Right hindlimb (tissue), 1 donor: ENCODE data around the gene SPDYE1.
"Not testable (repeated sequence)": the region's sequence is repeated elsewhere in the genome, so short reads cannot be mapped to it uniquely, and the experiment has no call there.

Experiments
- DNase-seq: peaks from one replicate; pipeline ENCODE4 v3.0.0-alpha.2; 2018

The SPDYE1 gene

DNA sequence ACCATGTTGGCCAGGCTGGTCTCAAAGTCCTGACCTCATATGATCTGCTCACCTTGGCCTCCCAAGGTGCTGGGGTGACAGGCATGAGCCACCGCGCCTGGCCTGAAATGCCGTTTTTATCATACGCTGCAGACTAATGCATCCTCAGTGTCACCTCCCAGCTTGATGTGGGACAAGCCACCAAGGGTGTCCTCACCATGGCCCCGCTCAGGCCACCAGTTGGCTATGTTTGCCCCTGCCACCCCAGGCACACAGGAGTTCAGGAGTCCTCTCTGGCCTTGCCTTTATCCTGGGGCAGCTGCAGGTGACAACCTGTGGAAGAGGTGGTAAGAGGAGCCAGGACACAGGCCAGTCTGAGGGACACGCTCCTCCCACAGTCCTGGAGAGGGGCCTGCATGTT, 3.0 kb upstream of the SPDYE1 start:
- not testable (repeated sequence) for DNase-seq

DNA sequence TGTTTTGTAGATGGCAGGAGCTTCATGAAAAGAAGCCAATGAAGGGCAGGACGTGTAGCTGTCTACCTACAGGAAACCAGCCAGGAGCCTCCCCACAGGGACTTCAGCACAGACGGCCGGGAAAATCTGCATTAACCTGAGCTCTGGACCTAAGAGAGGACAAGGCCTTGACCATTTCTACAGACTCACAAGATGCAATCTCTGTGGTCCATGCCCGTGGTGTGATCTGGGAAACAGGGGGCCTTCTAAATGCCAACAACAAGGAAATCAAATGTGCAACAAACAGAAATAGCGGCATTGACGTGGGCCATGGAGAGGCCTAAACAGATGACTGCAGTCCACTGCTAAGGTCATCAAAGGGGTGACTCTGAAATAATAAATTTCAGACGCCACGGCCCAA, 14.4 kb downstream of the SPDYE1 start:
- not testable (repeated sequence) for DNase-seq

DNA sequence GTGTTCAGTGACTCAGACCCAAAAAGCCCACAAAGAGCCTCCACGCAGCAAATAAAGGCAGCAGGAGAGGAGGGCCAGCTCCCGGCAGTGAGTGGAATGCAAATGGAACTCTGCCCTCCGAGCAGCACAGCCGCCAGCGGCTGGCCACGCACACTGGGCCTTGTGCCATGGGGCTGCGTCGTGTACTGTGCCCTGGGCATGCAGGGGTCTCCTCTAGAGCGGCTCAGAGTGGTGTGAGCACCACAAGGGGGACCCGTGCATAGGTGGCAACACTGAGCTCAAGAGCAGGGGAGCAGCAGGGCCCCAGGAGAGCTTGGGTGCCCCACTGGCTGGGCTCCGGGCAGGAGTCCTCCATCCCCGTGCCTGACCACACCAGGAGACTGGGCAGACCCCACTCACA, 17.4 kb downstream of the SPDYE1 start:
- DNase-seq = not testable (repeated sequence)

DNA sequence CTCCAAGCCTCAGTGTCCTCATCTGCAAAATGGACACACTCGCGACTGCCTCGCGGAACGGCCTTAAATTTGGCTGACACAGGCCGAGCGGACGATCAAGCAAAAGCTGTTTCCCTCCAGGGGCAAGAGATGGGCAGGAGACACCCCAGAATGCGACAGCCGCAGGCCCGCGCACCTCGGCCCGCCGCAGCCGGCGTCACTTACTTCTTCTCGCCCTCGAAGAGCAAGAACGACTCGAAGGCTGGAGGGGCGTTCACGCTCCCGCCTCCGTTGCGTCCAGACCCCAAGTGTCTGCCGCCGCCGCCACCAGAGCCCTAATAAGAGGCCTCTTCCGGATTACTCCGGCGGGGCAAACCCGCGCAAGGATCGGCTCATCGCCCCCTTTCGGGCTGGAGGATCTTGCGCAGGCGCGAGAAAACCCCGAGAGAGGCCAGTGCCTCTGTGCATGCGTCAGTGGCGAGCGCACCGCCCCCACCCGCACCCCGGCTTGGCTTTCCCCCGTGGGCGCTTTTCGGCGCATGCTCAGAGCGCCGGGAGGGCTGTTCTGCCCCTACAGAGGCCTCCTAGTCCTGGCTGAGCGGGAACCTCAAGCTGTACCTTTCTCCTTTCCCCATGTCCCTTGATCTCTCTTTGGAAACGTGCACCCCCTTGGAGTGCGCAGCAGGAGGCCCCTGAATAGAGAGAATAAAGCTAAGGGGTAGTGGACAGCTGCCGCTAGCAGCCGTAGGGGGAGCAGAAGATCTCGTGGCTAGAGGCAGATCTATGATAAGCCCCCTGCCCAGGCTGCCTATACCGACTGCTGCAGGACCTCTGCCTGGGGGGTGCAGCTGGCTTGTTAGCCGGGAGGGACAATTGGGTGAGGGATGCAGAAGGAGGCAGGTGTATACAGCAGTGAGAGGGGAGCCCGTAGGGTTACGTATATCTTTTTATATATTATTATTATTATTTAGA, 21.4 kb downstream of the SPDYE1 start:
- DNase-seq = peak; percentile 98

DNA sequence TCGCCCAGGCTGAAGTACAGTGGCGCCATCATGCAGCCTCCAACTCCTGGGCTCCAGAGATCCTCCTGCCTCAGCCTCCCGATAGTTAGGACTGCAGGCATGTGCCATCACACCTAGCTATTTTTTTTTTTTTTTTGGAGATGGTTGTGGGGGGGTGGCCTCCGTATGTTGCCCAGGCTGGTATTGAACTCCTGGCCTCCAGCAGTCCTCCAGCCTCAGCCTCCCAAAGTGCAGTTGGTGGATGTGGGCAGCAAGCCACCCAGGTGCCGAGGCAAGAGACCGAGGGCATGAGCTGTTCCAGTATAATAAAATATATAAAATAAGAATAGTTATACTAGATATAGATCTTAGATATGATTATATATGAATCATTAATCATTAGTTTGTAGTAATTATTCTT, 22.1 kb downstream of the SPDYE1 start:
- not testable (repeated sequence) for DNase-seq

DNA sequence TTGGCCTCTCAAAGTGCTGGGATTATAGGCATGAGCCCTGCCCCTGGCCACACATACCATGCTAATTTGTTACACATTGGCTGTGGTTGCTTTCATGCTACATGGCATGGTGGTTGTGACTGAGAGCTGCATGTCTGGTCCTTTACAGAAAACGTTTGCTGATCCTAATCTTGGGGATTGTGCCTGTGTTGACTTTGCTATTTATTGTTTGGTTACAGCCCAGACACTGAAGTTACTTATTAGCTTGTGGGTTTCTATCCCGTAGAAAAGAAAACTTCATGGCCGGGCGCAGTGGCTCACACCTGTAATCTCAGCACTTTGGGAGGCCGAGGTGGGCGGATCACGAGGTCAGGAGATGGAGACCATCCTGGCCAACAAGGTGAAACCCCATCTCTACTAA, 24.4 kb downstream of the SPDYE1 start:
- DNase-seq = not testable (repeated sequence)

DNA sequence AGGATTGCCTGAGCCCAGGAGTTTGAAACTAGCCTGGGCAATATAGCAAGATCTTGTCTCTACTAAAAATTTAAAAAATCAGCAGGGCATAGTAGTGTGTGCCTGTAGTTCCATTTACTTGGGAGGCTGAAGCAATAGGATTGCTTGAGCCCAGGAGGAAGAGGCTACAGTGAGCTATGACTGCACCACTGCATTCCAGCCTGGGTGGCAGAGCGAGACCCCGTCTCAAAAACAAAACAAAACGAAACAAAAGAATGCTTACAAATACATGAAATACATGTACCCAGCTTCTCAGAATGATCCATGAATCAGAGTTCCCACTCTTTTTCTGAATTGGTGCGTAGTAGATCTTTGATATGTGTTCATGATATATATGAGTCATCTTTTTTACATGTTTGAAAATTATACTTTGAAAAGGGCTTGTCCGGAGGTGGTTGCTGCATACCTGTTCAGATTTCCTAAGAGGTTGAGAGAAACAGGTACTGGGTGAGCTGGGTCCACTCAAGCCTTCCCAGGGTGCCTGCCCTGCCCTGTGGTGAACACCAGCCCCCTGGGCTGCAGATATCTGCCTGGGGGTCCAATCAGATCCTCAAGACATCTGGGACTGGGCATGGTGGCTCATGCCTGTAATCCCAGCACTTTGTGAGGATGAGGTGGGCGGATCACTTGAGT, 25.2 kb downstream of the SPDYE1 start:
- DNase-seq = not testable (repeated sequence)

DNA sequence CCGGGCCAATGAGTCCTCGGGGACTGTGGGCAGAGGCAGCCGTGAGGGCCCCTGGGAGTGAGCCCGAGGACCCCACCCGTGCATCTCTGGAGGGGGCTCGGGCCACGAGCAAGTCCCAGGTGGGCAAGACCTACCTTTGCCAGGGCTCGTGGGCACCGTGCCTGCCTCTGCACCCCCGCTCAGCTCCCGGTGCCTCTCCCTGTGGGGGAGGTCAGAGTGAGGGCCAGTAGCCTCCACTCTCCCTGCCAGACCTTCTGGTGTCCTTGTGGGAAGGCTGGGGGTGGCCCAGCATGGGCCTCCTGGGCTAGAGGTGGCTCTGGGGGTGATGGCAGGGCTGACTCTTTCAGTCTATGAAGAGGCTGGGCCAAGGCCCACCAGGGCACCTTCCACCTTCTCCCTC, 31.7 kb downstream of the SPDYE1 start:
- not testable (repeated sequence) for DNase-seq

DNA sequence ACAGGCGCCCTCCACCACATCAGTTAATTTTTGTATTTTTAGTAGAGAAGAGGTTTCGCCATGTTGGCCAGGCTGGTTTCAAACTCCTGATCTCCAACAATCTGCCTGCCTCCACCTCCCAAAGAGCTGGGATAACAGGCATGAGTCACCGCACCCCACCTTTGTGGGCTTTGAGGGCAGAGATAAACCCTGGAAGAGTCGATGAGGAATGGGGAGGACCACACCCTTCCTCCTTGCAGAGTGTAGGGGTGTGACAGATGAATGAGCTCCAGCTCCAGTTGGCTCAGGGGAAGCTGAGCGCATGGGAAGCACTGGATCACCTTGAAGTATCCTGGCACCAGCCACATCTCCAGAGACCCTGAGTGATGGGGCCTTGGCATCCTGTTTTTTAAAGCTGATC, 32.3 kb downstream of the SPDYE1 start:
- not testable (repeated sequence) for DNase-seq

DNA sequence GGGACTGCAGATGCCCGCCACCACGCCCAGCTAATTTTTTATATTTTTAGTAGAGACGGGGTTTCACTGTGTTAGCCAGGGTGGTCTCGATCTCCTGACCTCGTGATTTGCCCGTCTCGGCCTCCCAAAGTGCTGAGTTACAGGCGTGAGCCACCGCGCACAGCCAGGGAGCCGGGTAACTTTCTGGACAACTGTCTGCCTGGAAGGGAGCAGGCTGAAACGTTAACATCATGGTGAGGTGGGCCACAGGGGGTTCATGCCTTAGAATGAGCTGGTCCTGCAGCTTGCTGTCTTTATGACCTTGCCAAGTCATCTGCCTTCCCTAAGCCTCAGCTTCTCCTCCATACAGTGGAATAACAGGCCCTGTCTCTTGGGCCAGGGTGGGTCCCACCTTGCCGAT, 33.6 kb downstream of the SPDYE1 start:
- DNase-seq = not testable (repeated sequence)

DNA sequence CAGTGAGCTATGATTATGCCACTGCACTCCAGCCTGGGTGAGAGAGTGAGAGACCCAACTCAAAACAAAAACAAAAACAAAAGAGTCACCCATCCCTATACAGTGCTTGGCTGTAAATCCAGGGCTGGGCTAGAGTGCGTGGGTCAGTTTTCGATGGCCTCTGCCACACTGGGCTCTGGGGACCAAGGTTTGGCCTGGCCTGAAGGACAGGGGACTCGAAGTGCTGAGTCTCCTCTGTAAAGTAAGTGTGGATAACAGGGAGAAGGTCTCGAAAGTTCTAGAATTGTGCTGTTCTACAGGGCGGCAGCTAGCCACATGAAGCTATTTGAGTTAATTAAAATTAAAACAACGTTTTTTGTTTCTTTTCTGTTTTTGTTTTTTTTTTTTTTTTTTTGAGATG, 34.3 kb downstream of the SPDYE1 start:
- not testable (repeated sequence) for DNase-seq

DNA sequence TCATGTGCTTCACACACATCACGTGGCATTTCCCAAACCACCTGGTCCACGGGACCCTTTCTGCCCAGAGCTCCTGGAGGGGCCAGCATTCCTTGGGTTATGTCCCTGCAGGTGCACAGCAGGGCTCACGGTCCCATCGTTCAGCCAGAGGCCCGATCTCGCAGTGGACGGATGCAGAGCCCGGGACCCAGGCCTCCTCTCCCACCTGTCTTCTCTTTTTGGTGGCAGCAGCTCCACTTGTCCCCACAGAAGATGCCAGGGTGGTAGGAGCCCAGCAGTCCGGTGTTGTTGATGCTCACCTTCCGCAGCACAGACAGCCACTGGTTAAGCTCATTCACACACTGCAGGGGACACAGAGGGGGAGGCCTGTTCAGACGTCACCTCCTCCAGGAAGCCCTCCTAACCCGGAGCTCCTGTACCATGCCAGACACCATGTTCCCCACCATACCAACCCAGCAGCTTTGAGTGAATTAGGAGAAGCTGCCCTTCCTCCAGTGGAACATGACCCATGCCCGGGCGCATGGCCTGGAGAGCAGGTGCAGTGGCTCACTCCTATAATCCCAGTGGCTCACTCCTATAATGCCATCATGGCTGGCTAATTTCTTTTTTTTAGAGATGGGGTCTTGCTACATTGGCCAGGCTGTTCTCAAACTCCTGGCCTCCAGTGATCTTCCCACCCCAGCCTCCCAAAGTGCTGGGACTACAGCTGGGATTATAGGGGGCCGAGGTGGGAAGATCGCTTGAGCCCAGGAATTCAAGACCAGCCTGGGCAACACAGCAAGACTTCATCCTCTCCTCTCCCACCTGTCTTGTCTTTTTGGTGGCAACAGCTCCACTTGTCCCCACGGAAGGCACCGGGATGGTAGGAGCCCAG, 36.5 kb downstream of the SPDYE1 start:
- DNase-seq = not testable (repeated sequence)

DNA sequence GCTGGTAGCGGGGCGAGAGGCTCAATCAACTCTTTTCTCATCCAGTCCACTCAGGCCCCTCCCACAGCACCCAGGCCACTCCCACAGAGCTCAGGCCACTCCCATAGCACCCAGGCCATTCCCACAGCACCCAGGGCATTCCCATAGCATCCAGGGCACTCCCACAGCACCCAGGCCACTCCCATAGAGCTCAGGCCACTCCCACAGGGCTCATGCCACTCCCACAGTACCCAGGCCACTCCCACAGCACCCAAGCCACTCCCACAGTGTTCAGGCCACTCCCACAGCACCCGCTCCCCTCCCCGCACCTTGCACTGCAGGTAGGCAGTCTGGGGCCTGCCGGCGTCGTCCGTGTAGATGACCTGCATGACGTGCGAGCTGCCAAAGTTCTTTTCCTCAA, 38.7 kb downstream of the SPDYE1 start:
- DNase-seq = not testable (repeated sequence)

DNA sequence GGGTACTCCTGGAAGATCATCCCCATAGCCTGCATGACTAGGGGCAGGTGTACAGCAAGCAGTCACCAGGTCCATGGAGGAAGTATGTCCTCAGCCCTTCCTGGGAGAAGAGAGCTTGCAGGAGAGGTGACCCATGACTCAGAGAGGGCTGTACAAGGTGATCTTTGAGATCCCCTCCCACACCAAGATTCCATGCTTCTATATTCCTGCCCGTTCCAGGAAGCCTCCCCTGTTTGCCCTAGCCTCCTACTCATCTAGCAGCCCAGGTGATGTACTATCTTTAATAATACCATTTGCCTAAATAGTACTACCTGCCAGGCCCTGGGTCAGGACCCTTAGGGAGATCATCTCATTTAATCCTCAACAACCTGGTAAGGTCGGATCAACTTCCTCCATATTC, 40.3 kb downstream of the SPDYE1 start:
- DNase-seq = not testable (repeated sequence)

DNA sequence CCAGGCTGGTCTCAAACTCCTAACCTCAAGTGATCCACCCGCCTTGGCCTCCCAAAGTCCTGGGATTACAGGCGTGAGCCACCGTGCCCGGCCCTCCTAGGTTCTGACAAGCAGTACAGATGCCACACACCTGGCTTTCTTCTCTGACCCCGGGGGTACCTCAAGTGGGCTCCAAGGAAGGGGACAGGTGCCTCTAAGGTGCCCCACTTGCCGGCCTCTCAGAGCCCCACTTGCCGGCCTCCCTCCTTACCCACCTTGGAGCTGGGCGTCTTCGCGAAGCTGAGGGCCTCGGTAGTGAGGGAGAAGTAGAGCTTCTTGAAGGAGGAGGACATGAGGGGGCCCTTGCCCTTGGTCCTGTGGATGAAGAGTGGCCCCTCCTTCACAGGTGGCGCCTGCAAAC, 40.9 kb downstream of the SPDYE1 start:
- not testable (repeated sequence) for DNase-seq

DNA sequence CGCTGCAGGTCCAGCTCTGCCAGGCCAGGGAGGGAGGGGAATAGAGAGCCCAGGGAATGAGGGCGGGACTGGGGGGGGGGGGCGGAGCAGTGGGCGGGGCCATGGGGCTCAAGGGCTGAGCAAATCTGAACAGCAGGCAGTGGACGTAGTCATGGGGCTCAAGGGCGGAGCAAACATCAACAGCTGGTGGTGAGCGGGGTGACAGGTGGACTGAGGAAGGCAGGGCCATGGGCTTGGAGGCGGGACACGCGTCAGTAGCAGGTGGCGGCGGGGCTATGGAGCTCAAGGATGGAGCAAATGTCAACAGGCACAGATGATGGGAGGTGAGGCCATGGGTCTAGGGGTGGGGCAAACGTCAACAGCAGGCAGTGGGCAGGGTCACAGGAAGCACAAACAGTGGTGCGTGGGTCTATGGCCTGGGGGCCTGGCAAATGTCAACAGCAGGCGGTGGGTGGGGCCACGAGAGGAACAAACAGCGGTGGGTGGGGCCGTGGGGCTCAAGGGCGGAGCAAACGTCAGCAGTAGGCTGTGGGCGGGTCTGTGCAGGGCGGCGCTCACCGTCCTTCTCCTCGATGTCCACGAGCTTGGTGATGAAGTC, 41.4 kb downstream of the SPDYE1 start:
- DNase-seq = peak; percentile 84

DNA sequence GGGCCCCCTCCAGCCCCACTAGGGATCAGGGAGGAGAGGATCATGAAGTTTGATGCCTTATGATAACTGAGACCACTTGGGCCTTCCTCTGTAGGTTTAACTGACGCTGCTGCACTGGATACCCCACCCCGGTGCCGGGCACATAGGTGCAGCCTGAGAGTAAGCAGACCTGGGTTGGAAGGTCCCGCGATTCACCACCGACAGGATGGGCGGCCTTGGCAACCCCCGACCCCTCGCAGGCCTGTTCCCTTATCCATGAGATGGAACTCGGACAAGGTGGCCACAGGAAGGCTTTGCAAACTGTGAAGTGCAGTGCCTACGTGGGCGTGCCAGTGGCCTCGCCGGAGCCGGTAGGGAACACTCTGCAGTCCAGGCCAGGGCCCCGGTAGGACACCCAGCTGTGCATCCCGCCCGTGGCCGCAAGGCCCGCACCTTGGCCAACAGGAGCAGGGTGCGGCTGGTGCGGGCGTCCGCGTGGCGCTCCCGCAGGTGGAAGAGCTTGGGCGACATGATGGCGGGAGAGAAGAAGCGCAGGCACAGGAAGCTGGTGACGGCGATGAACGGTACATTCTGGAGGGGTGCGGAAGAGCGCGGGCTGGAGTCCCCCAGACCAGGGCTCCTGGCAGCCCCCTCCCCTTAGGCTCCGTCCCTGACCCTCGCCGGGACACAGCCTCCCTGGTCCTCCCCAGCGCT, 42.2 kb downstream of the SPDYE1 start:
- not testable (repeated sequence) for DNase-seq

DNA sequence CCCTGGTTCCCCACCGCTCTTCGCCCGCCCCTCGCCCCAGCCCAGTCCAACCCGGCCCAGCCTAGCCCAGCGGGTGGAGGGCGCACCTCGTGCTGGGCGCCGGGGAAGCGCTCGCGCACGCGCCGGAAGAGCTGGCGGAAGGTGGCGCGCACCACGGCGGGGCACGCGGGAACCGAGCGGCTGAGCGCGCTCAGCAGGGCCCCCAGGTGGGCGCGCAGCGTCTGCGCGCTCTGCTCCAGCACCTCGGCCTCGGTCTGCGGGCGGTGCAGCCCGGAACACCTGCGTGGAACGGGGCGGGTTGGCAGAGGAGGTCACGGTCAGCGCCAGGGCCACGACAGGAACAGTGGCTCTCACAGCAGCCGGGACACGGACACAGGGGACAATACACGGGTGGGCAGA, 42.8 kb downstream of the SPDYE1 start:
- not testable (repeated sequence) for DNase-seq

DNA sequence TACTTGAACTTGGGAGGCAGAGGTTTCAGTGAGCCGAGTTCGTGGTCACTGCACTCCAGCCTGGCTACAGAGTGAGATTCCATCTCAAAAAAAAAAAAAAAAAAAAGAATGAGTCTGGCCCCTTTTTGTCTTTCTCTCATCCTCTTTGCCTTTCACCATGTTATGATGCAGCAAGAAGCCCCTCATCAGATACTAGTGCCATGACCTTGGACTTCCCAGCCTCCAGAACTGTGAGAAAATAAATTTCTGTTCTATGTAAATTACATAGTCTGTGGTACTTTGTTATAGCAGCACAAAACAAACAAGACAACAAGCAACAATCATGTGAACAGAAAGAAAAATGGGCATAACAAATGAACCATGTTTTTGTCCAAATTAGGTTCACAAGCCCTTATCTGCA, 44.5 kb downstream of the SPDYE1 start:
- DNase-seq = no peak

DNA sequence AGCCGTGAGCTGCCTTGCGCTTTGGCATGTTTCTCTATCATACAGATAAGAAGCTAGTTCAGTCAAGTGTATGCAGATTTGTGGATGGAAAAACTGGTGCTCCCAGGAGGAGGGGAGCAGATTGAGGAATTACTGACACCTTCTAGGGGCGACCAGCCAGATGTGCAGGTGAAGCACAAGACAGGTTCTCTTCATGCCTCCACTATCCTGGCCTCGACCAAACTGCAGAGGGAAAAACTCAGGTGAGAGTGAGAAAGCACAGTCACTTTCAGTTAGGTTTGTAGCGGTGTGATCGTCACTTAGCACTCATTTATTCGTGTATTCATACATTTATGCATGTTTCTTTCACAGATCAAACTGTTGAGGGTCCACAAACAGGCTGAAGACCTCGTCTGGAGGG, 46.2 kb downstream of the SPDYE1 start:
- DNase-seq = no peak

DNA sequence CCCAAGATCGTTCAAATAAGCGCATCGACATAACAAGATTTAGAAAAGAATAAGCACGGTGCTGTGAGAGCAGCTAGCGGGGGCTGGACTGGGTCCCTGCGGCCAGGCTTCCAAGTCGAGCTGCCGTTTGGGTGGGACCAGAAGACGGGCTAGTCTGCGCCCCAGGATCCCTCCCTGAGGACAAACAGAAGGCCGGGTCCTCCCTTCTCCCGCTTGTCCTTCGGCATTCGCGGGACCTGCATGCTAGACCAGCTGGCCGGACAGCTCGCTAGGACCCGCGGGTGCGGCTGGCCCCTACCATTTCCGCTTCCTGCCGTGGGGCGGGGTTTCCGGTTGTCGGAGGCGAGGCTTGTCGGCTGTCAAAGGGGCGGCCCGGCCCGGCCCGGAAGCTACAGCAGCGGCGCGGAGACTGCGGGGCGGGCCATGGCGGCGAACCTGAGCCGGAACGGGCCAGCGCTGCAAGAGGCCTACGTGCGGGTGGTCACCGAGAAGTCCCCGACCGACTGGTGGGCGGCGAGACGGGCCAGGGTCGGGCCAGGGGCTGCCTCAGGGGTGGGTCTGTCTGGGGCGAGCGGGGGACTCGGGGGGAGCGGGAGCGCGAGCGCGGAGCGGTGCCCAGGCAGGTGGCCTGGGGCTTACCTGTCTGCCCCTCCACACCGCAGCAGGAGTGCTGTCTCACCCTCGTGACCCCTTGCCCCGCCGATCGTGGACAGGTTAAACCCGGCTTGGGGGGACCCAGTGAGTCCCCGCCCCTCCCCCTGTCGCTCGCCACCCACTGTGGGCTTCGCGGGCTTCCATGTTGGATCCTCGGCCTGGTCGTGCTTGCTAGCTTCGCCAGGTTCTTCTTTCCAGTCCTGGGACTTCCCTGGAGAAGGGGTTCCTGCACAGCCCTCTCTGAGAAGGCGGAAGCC, 46.9 kb downstream of the SPDYE1 start, which contains the start of gene DBNL:
Gene DBNL (plus strand): TSS at position 388 of the 911 bp plus-strand sequence. CDS start 36 bp downstream, at position 424.
- peak; percentile 96 for DNase-seq
